H54 (cell line): Measurements from ENCODE around the gene AGAP3.
A peak's percentile ranks its signal among the peaks of the same experiment; 100 is the strongest.

Experiments used
- DNase-seq: peaks from one replicate; pipeline ENCODE4 v3.0.0; 2011; ENCODE audit warnings: low spot score, mixed read lengths; ENCODE audit not compliant: insufficient read length
- FAIRE-seq: peaks from 3 replicates; lab custom pipeline; 2011; peaks lifted over from hg19 to GRCh38; lab: Jason Lieb, UNC
- POLR2A ChIP-seq: IDR thresholded peaks from 2 replicates; pipeline ENCODE4 v1.6.1; 2011; ENCODE audit warnings: low read depth, mild to moderate bottlenecking, low read length

AGAP3 gene

GRCh38 chr7:151073990-151074389, 12.3 kb upstream of the AGAP3 start:
- DNase-seq: no peak
- FAIRE-seq: no peak
- TF ChIP-seq POLR2A: no peak

GRCh38 chr7:151074817-151075661, 11.2 kb upstream of the AGAP3 start:
- FAIRE-seq: no peak
- no peak for TF ChIP-seq POLR2A

GRCh38 chr7:151075662-151075971, 10.7 kb upstream of the AGAP3 start:
- DNase-seq (no peak), FAIRE-seq (no peak)
- TF ChIP-seq POLR2A: no peak

More at GRCh38 chr7:151074817-151075661, 11.2 kb upstream of the AGAP3 start:
- DNase-seq: no peak

GRCh38 chr7:151075978-151076426, 10.3 kb upstream of the AGAP3 start:
- TF ChIP-seq POLR2A: 0 out of 2 replicates have a peak, but pooled peaks have one; percentile 15
- FAIRE-seq (no peak), DNase-seq (no peak)

GRCh38 chr7:151076863-151077704, 9.2 kb upstream of the AGAP3 start:
- no peak for TF ChIP-seq POLR2A
- DNase-seq (peak; percentile 63), FAIRE-seq (no peak)

GRCh38 chr7:151077705-151078232, 8.5 kb upstream of the AGAP3 start:
- DNase-seq: no peak
- no peak for TF ChIP-seq POLR2A
- no peak for FAIRE-seq

- FAIRE-seq (no peak), DNase-seq (no peak)
- TF ChIP-seq POLR2A: 0 out of 2 replicates have a peak, but pooled peaks have one; percentile 1
Observed at GRCh38 chr7:151078233-151079040, 7.8 kb upstream of the AGAP3 start.

GRCh38 chr7:151079199-151079910, 6.9 kb upstream of the AGAP3 start:
- no peak for TF ChIP-seq POLR2A
- FAIRE-seq (no peak), DNase-seq (no peak)

GRCh38 chr7:151080067-151080521, 6.2 kb upstream of the AGAP3 start:
- no peak for DNase-seq
- no peak for FAIRE-seq

GRCh38 chr7:151080522-151081169, 5.6 kb upstream of the AGAP3 start, which contains the start of gene FASTK:
FASTK (minus strand) TSS chr7:151080809; CDS start chr7:151080766, 43 bp downstream.
- FAIRE-seq (no peak), DNase-seq (peak; percentile 94)
- TF ChIP-seq POLR2A: peak; percentile 87

More at GRCh38 chr7:151080067-151080521, 6.2 kb upstream of the AGAP3 start:
- no peak for TF ChIP-seq POLR2A

GRCh38 chr7:151081170-151082101, 4.8 kb upstream of the AGAP3 start:
- no peak for DNase-seq
- FAIRE-seq: no peak
- 0 out of 2 replicates have a peak, but pooled peaks have one; percentile 3 for TF ChIP-seq POLR2A
